Endothelial cell (in vitro differentiated cells): ENCODE data around the gene PBRM1. TPM values are rescaled to one million over a fixed set of nuclear protein-coding genes. Genes with fewer than 3 reads are reported as not detected.

Experiments
- DNase-seq: peaks from one replicate; pipeline ENCODE4 v3.0.0; 2021; ENCODE audit warnings: low spot score
- H3K27ac Mint-ChIP-seq: one replicate; pipeline ENCODE4 v1.8.0; 2021; ENCODE audit warnings: mixed read lengths, inconsistent platforms; ENCODE audit not compliant: unreplicated experiment
- H3K27me3 Mint-ChIP-seq: one replicate; pipeline ENCODE4 v1.8.0; 2021; ENCODE audit warnings: mild to moderate bottlenecking, moderate library complexity, mixed read lengths, inconsistent platforms; ENCODE audit not compliant: unreplicated experiment
- H3K36me3 Mint-ChIP-seq: one replicate; pipeline ENCODE4 v1.8.0; 2021; ENCODE audit warnings: mild to moderate bottlenecking, low read depth, mixed read lengths, inconsistent platforms; ENCODE audit not compliant: unreplicated experiment
- H3K4me1 Mint-ChIP-seq: one replicate; pipeline ENCODE4 v1.8.0; 2021; ENCODE audit warnings: mild to moderate bottlenecking, mixed read lengths, inconsistent platforms; ENCODE audit not compliant: unreplicated experiment
- H3K4me3 Mint-ChIP-seq: one replicate; pipeline ENCODE4 v1.8.0; 2021; ENCODE audit warnings: mild to moderate bottlenecking, mixed read lengths, inconsistent platforms; ENCODE audit not compliant: unreplicated experiment
- H3K9me3 Mint-ChIP-seq: one replicate; pipeline ENCODE4 v1.8.0; 2021; ENCODE audit warnings: mixed read lengths, inconsistent platforms; ENCODE audit not compliant: unreplicated experiment
- CTCF ChIP-seq: fragments of 200-600 bp; sonication (generic); IDR thresholded peaks from one replicate; pipeline ENCODE4 v1.5.0; 2021; ENCODE audit warnings: antibody characterized with exemption; ENCODE audit not compliant: unreplicated experiment
- total RNA-seq: library from RNA; stranded (reverse); fragmentation: NEBNext Ultra II Directional; extraction: Animal tissue kit (Norgen Biotek cat#: 25700); gene quantifications from one replicate; pipeline ENCODE4 v1.2.1, GENCODE V29; 2021; ENCODE audit not compliant: unreplicated experiment

Gene PBRM1
- total RNA-seq, 1 donor from 2014 or later, result 68.7 TPM

DNA sequence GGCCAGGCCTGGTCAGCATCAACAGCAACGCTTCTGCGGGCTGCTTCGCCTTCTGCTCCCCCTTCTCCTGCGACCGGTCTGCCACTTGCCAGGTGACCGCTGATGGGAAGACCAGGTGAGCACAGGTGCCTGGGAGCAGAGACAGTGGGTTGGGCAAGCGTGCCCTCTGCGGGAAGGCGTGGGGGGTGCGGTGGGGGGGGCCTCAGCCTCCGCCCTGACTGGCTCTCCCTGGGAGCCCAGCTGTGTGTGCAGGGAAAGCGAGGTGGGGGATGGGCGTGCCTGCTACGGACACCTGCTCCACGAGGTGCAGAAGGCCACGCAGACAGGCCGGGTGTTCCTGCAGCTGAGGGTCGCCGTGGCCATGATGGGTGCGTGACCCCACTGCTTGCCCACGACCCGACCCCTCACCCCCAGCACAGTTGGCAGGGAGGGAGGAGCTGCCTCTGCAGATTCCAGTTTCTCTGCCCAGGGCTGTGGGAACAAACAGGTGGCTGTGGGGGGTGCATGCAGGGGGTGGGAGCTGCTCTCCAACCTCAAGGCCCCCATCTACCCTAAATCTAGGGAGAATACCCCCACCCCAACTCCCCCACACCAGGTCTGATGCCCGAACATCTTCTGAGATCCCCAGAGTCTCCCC lies 181.8 kb downstream of the PBRM1 start:
- H3K27me3 Mint-ChIP-seq, result peaks cover 3% of the 10 kb centered on the region
- DNase-seq, result no peak
- no peak overlapping the region for H3K27ac Mint-ChIP-seq
- no peak overlapping the region for H3K4me3 Mint-ChIP-seq
- peaks cover 40% of the 10 kb centered on the region for H3K36me3 Mint-ChIP-seq
- H3K9me3 Mint-ChIP-seq, result no peaks in the 10 kb centered on the region
- peaks cover 18% of the 10 kb centered on the region for H3K4me1 Mint-ChIP-seq
- no peak for TF ChIP-seq CTCF

- H3K4me1 Mint-ChIP-seq, result peaks cover 24% of the 10 kb centered on the region
- H3K27ac Mint-ChIP-seq, result no peak overlapping the region
- H3K36me3 Mint-ChIP-seq, result peaks cover 39% of the 10 kb centered on the region
- no peak for DNase-seq
- H3K4me3 Mint-ChIP-seq, result no peak overlapping the region
- no peaks in the 10 kb centered on the region for H3K9me3 Mint-ChIP-seq
- peaks cover 3% of the 10 kb centered on the region for H3K27me3 Mint-ChIP-seq
- no peak for TF ChIP-seq CTCF
These were observed 182.8 kb downstream of the PBRM1 start for GRCh38 chr3:52502808-52503350.

DNA sequence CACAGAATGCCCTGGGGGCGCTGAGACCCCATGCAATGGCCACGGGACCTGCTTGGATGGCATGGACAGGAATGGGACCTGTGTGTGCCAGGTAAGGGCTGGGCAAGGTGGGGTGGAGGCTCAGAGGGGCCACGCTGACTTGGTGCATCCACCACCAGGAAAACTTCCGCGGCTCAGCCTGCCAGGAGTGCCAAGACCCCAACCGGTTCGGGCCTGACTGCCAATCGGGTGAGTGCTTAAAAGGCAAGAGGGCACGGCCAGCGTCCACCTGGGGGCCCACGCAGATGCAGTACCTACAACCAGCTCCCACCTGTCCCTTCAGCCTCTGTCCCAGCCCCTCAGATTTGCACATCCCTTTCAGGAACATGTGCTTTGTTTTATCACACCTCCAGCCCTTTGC lies 183.7 kb downstream of the PBRM1 start:
- no peak for TF ChIP-seq CTCF
- Mint-ChIP-seq H3K27me3 (peaks cover 3% of the 10 kb centered on the region), H3K4me1 (peaks cover 30% of the 10 kb centered on the region), H3K4me3 (no peak overlapping the region), H3K27ac (no peak overlapping the region), H3K9me3 (no peaks in the 10 kb centered on the region), H3K36me3 (peaks cover 39% of the 10 kb centered on the region)
- no peak for DNase-seq

- H3K36me3 Mint-ChIP-seq, result peaks cover 32% of the 10 kb centered on the region
- no peak for TF ChIP-seq CTCF
- H3K27ac Mint-ChIP-seq, result no peak overlapping the region
- peaks cover 38% of the 10 kb centered on the region for H3K4me1 Mint-ChIP-seq
- DNase-seq, result no peak
- no peaks in the 10 kb centered on the region for H3K9me3 Mint-ChIP-seq
- H3K4me3 Mint-ChIP-seq, result no peak overlapping the region
- H3K27me3 Mint-ChIP-seq, result peaks cover 4% of the 10 kb centered on the region
These were observed 184.7 kb downstream of the PBRM1 start for GRCh38 chr3:52501046-52501445.
